Neutrophil (primary cell): ENCODE data around the gene EXOC4.

ENCODE experiments used
- H3K27ac ChIP-seq: fragments of 200-600 bp; sonication (generic); 2 replicates; pipeline ENCODE4 v1.5.1; 2016; ENCODE audit warnings: mild to moderate bottlenecking, moderate library complexity
- H3K27me3 ChIP-seq: fragments of 200-600 bp; sonication (generic); 2 replicates; pipeline ENCODE4 v1.6.0; 2016; ENCODE audit warnings: mild to moderate bottlenecking
- H3K36me3 ChIP-seq: fragments of 200-600 bp; sonication (generic); 2 replicates; pipeline ENCODE4 v1.5.1; 2017
- H3K4me1 ChIP-seq, 2 experiments: fragments of 200-600 bp in 1 of 2; sonication (generic) in 1 of 2; 1 replicate in 1 of 2; 2 replicates in 1 of 2; pipeline versions ENCODE4 v1.5.1 to v1.6.1; 2013 to 2016; ENCODE audit warnings: low read depth in 1 of 2, low read length in 1 of 2, mild to moderate bottlenecking in 1 of 2, moderate library complexity in 1 of 2; ENCODE audit not compliant: control insufficient read depth in 1 of 2, insufficient read depth in 1 of 2
- H3K4me3 ChIP-seq, 2 experiments: fragments of 200-600 bp in 1 of 2; sonication (generic) in 1 of 2; 1 replicate in 1 of 2; 2 replicates in 1 of 2; pipeline ENCODE4 v1.5.1; 2013 to 2016; ENCODE audit warnings: low read depth in 1 of 2, low read length in 1 of 2, mild to moderate bottlenecking in 1 of 2, moderate library complexity in 1 of 2
- H3K9me3 ChIP-seq: fragments of 200-600 bp; sonication (generic); 2 replicates; pipeline ENCODE4 v1.5.1; 2016
- TF ChIP-seq, protein P1 (sequence below): fragments of 200-600 bp; sonication (generic); IDR thresholded peaks from 2 replicates; pipeline ENCODE4 v1.5.1; 2016; ENCODE audit warnings: antibody characterized with exemption

The EXOC4 gene

DNA sequence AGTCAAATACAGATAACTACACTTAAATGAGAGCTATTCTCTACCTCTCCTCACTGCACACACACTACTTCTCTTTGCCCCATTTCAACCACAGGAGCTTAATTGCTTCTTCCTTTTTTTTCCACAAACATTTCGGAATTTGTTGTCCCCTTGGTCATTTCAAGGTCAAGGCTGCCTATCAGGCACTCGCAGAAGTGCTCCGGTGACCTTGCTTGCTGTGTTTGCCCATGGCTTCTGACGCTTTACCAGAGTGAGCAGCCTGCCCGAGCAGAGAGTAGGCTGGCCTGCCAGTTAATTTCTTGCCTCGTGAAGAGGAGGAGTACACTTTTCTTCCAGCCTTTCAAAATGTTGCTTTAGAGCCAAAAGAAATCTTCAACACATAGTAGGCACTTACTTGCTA lies 577.2 kb downstream of the EXOC4 start:
- Histone ChIP-seq H3K4me3 (no peak overlapping the region), H3K27me3 (no peaks in the 10 kb centered on the region), H3K4me1 (no peaks in the 10 kb centered on the region), H3K9me3 (no peaks in the 10 kb centered on the region), H3K36me3 (no peaks in the 10 kb centered on the region), H3K27ac (no peak overlapping the region)
- TF ChIP-seq, protein P1, sequence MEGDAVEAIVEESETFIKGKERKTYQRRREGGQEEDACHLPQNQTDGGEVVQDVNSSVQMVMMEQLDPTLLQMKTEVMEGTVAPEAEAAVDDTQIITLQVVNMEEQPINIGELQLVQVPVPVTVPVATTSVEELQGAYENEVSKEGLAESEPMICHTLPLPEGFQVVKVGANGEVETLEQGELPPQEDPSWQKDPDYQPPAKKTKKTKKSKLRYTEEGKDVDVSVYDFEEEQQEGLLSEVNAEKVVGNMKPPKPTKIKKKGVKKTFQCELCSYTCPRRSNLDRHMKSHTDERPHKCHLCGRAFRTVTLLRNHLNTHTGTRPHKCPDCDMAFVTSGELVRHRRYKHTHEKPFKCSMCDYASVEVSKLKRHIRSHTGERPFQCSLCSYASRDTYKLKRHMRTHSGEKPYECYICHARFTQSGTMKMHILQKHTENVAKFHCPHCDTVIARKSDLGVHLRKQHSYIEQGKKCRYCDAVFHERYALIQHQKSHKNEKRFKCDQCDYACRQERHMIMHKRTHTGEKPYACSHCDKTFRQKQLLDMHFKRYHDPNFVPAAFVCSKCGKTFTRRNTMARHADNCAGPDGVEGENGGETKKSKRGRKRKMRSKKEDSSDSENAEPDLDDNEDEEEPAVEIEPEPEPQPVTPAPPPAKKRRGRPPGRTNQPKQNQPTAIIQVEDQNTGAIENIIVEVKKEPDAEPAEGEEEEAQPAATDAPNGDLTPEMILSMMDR, result no peak

DNA sequence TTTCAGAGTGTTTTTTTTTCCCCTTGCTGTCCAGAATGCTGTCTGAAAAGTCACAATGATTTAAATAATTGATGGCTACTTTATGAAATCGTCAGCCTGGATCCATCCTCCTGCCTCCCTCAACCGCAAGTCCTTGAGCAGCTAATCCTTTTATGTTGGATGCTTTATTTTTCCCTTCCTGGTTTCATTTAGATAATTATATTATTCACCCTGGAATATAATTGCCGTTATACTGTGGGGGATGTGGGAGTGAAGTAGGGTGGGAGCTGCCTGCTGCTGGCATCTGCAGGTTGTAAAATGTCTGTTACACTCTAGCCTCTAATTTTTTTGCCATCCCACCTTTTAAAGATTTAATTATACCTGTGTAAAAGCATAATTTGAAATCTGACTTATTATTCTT lies 583.8 kb downstream of the EXOC4 start:
- Histone ChIP-seq H3K4me3 (no peak overlapping the region), H3K9me3 (no peaks in the 10 kb centered on the region), H3K36me3 (no peaks in the 10 kb centered on the region), H3K4me1 (no peaks in the 10 kb centered on the region), H3K27me3 (no peaks in the 10 kb centered on the region), H3K27ac (no peak overlapping the region)
- TF ChIP-seq, protein P1, result no peak

DNA sequence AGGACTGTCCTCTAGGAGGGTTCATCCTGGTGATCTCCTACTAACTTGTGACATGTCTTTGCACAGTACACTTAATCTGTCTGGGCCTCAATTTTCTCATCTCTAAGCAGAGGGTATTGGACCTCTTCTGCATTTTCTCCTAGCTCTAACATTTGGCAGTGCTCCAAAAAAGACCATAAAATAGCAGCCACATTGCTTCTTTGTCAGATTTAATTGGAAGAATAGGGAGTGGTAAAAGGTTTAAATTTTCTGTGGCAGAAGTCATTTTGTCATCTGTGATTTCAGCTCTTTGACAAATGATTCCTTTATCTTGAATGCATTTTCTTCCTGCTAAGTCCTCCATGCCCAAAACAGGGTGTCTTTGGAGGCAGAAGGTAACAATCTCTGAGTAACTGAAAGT lies 584.3 kb downstream of the EXOC4 start:
- TF ChIP-seq, protein P1, result no peak
- no peaks in the 10 kb centered on the region for H3K36me3 ChIP-seq
- no peaks in the 10 kb centered on the region for H3K4me1 ChIP-seq
- H3K27me3 ChIP-seq, result no peaks in the 10 kb centered on the region
- no peaks in the 10 kb centered on the region for H3K9me3 ChIP-seq
- no peak overlapping the region for H3K4me3 ChIP-seq
- H3K27ac ChIP-seq, result no peak overlapping the region

DNA sequence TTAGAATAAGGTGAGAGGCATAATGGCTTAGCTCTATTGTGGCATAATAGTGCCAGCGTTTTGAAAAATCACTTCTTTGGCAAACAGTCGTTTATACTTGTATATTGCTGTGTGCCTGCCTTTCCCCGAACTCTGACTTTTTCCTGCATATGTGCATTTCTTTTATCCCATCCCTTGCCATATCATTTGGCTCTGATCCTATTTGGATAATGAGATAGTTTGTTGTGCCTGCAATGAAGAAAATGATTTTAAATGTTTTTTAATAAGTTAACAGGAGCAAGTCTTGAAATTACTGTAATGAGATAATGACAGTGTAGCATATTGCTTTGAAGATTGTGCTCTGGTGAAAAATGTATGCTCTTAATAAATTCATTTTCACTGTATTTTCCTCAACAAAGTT lies 586.2 kb downstream of the EXOC4 start:
- H3K36me3 ChIP-seq, result no peaks in the 10 kb centered on the region
- no peak overlapping the region for H3K27ac ChIP-seq
- no peaks in the 10 kb centered on the region for H3K4me1 ChIP-seq
- H3K4me3 ChIP-seq, result no peak overlapping the region
- TF ChIP-seq, protein P1, result no peak
- H3K9me3 ChIP-seq, result no peaks in the 10 kb centered on the region
- H3K27me3 ChIP-seq, result no peaks in the 10 kb centered on the region

DNA sequence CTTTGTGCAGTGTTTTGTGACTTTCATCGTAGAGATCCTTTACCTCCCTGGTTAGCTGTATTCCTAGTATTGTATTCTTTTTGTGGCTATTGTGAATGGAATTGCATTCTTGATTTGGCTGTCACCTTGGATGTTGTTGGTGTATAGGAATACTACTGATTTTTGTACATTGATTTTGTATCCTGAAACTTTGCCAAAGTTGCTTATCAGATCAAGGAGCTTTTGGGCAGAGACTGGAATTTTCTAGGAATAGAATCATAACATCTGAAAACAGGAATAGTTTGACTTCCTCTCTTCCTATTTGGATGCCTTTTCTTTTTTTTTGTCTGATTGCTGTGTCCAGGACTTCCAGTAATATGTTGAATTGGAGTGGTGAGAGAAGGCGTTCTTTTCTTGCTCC lies 590.5 kb downstream of the EXOC4 start:
- H3K9me3 ChIP-seq, result no peaks in the 10 kb centered on the region
- H3K4me1 ChIP-seq, result no peaks in the 10 kb centered on the region
- H3K36me3 ChIP-seq, result no peaks in the 10 kb centered on the region
- H3K27me3 ChIP-seq, result no peaks in the 10 kb centered on the region
- H3K4me3 ChIP-seq, result no peak overlapping the region
- TF ChIP-seq, protein P1, result no peak
- H3K27ac ChIP-seq, result no peak overlapping the region

DNA sequence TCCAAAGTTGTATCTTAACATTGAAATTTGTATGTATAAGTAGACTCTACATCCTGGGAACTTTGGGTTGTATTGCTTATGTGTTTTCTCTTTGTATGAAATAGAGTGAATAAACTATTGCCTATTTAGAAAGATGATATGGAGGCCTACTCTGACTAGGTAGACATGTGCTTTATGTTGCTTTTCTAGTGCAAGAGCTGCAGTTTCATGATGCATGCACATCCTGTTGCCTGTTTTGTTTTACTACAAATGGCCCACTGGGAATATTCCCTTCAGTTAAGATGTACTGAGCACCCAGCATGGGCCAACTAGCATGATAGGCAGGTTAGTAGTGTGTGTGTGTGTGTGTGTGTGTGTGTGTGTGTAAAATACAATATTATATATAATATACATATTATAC lies 592.1 kb downstream of the EXOC4 start:
- TF ChIP-seq, protein P1, result no peak

More for the DNA sequence above, 592.1 kb downstream of the EXOC4 start:
- H3K4me3 ChIP-seq, result no peak overlapping the region
- no peaks in the 10 kb centered on the region for H3K9me3 ChIP-seq
- no peaks in the 10 kb centered on the region for H3K27me3 ChIP-seq
- no peaks in the 10 kb centered on the region for H3K36me3 ChIP-seq
- H3K27ac ChIP-seq, result no peak overlapping the region
- no peaks in the 10 kb centered on the region for H3K4me1 ChIP-seq
